Trophoblast cell (in vitro differentiated cells and primary cell): ENCODE results near the gene FAM107B.

ENCODE experiments used
- DNase-seq, 2 donors: peaks; one replicate each; pipeline ENCODE4 v3.0.0-alpha.2; 2016
- H2AFZ ChIP-seq: 2 replicates; pipeline ENCODE4 v1.6.1; 2013; ENCODE audit warnings: low read length, moderate library complexity, mild to moderate bottlenecking; ENCODE audit not compliant: insufficient read depth, poor library complexity
- H2AK5ac ChIP-seq: 2 replicates; pipeline ENCODE4 v1.6.1; 2013; ENCODE audit warnings: mild to moderate bottlenecking, low read length
- H2BK120ac ChIP-seq: 2 replicates; pipeline ENCODE4 v1.6.1; 2013; ENCODE audit warnings: low read length, mild to moderate bottlenecking, moderate library complexity; ENCODE audit not compliant: insufficient read depth, poor library complexity
- H2BK12ac ChIP-seq: 2 replicates; pipeline ENCODE4 v1.6.1; 2013; ENCODE audit warnings: mild to moderate bottlenecking, low read length, moderate library complexity
- H2BK5ac ChIP-seq: 2 replicates; pipeline ENCODE4 v1.6.1; 2013; ENCODE audit warnings: low read length, low read depth, moderate library complexity, mild to moderate bottlenecking; ENCODE audit not compliant: poor library complexity
- H3K14ac ChIP-seq: 2 replicates; pipeline ENCODE4 v1.6.1; 2013; ENCODE audit warnings: mild to moderate bottlenecking, low read length
- H3K18ac ChIP-seq: 2 replicates; pipeline ENCODE4 v1.6.1; 2013; ENCODE audit warnings: mild to moderate bottlenecking, low read length
- H3K23ac ChIP-seq: 2 replicates; pipeline ENCODE4 v1.6.1; 2013; ENCODE audit warnings: low read length
- H3K27ac ChIP-seq: 2 replicates; pipeline ENCODE4 v1.5.1; 2013; ENCODE audit warnings: low read depth, mild to moderate bottlenecking, inconsistent platforms, low read length, moderate library complexity
- H3K27me3 ChIP-seq: 2 replicates; pipeline ENCODE4 v1.6.1; 2013; ENCODE audit warnings: inconsistent platforms, mild to moderate bottlenecking, low read length, moderate library complexity; ENCODE audit not compliant: insufficient read depth
- H3K36me3 ChIP-seq, 2 experiments: 1 replicate in 1 of 2; 2 replicates in 1 of 2; pipeline ENCODE4 v1.6.1; 2013; ENCODE audit warnings: low read length in 2 of 2, mild to moderate bottlenecking in 2 of 2, moderate library complexity in 1 of 2; ENCODE audit not compliant: insufficient read depth in 2 of 2, control insufficient read depth in 1 of 2
- H3K4ac ChIP-seq: 2 replicates; pipeline ENCODE4 v1.6.1; 2013; ENCODE audit warnings: low read depth, mild to moderate bottlenecking, low read length, moderate library complexity
- H3K4me1 ChIP-seq, 2 experiments: 1 replicate in 1 of 2; 2 replicates in 1 of 2; pipeline ENCODE4 v1.6.1; 2013; ENCODE audit warnings: low read length in 2 of 2, mild to moderate bottlenecking in 2 of 2, moderate library complexity in 1 of 2; ENCODE audit not compliant: insufficient read depth in 2 of 2, control insufficient read depth in 1 of 2
- H3K4me2 ChIP-seq: 2 replicates; pipeline ENCODE4 v1.6.1; 2013; ENCODE audit warnings: inconsistent platforms, mild to moderate bottlenecking, low read length, moderate library complexity
- H3K4me3 ChIP-seq: 2 replicates; pipeline ENCODE4 v1.5.1; 2013; ENCODE audit warnings: mild to moderate bottlenecking, low read depth, low read length, inconsistent platforms
- H3K79me1 ChIP-seq: one replicate; pipeline ENCODE4 v1.6.1; 2013; ENCODE audit warnings: low read length
- H3K79me2 ChIP-seq: 2 replicates; pipeline ENCODE4 v1.6.1; 2013; ENCODE audit warnings: low read length, mild to moderate bottlenecking; ENCODE audit not compliant: control insufficient read depth, insufficient read depth, poor library complexity
- H3K9ac ChIP-seq: 2 replicates; pipeline ENCODE4 v1.6.1; 2013; ENCODE audit warnings: mild to moderate bottlenecking, low read length
- H3K9me3 ChIP-seq: 2 replicates; pipeline ENCODE4 v1.6.1; 2013; ENCODE audit warnings: low read depth, mild to moderate bottlenecking, control low read depth, inconsistent platforms, low read length; ENCODE audit not compliant: insufficient read depth
- H4K12ac ChIP-seq: 2 replicates; pipeline ENCODE4 v1.6.1; 2013; ENCODE audit warnings: low read depth, mild to moderate bottlenecking, low read length, moderate library complexity
- H4K8ac ChIP-seq: 2 replicates; pipeline ENCODE4 v1.6.1; 2013; ENCODE audit warnings: low read depth, mild to moderate bottlenecking, low read length, moderate library complexity
- H4K91ac ChIP-seq: one replicate; pipeline ENCODE4 v1.6.1; 2013; ENCODE audit warnings: low read depth, mild to moderate bottlenecking, low read length, moderate library complexity
- WGBS: extraction: QIAGEN DNeasy Blood & Tissue Kit; methylation state at CpG from one replicate; pipeline ENCODE4 v1.1.7; 2013; ENCODE audit warnings: missing lambda C conversion rate; ENCODE audit not compliant: insufficient read length, insufficient coverage; ENCODE audit errors: extremely low coverage; 5-methylcytosine and 5-hydroxymethylcytosine counted together

Gene FAM107B

DNA sequence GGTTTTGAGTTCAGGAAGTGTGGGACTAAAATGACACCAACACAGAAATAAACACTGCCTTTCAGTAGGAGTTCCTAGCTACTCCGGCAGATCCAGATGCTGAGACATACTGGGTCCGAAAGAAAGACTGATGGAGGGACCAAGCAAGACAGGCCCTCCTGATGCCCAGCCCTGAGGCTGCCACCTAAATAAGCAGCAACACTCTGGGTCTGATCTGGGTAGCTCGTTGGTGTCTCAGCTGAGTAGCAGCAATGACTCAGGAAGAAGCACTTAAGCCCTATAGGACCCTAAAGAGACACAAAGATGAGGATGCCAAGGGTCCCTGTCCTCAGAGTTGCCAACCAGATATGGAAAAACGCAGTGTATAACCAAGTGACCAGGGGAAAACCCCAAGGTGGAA lies 190.7 kb downstream of the FAM107B start:
- peaks cover 12 to 18% of the 10 kb centered on the region in 2 experiments for H3K4me1 ChIP-seq
- H3K79me1 ChIP-seq: peaks cover 3% of the 10 kb centered on the region
- no peak overlapping the region for H4K12ac ChIP-seq
- no peaks in the 10 kb centered on the region for H3K9me3 ChIP-seq
- H2AK5ac ChIP-seq: no peak overlapping the region
- H3K27ac ChIP-seq: no peak overlapping the region
- peak overlapping the region; percentile 3 for H3K23ac ChIP-seq
- H3K4me3 ChIP-seq: no peak overlapping the region
- H2BK12ac ChIP-seq: no peak overlapping the region
- H3K27me3 ChIP-seq: no peaks in the 10 kb centered on the region
- H3K18ac ChIP-seq: no peak overlapping the region
- H4K91ac ChIP-seq: no peak overlapping the region
- no peak for DNase-seq
- no peak overlapping the region for H3K4ac ChIP-seq
- peaks cover 2% of the 10 kb centered on the region for H3K79me2 ChIP-seq
- no peak overlapping the region for H4K8ac ChIP-seq
- no peak overlapping the region for H2AFZ ChIP-seq
- no peak overlapping the region for H2BK120ac ChIP-seq
- H3K36me3 ChIP-seq: peaks cover 6 to 7% of the 10 kb centered on the region in 2 experiments
- no CpG with 5 or more reads among the region's 4 CpGs for WGBS
- H3K14ac ChIP-seq: no peak overlapping the region
- H3K9ac ChIP-seq: no peak overlapping the region
- H2BK5ac ChIP-seq: no peak overlapping the region
- H3K4me2 ChIP-seq: no peak overlapping the region

DNA sequence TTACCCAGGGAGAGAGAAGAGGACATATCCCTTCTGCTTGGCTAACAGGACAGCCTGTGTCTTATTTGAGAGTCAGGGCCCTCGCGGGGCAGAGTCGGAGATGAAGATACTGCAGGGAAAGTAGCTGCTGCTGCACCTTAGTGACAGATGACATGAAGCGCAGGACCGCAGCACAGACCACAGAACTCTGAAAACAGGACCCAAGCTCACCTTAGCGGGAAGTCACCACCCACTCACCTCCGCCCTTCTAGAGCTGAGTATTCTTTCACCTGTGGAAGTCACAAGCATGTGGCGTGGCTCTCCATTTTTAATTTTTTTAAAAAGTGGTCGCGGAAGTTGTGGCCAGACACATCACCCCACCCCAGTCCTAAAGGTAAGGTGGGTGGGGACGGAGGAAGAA lies 191.4 kb downstream of the FAM107B start:
- Histone ChIP-seq H3K23ac (no peak overlapping the region), H3K79me2 (peaks cover 2% of the 10 kb centered on the region), H3K4me2 (no peak overlapping the region), H3K27me3 (no peaks in the 10 kb centered on the region), H3K18ac (no peak overlapping the region), H3K79me1 (no peaks in the 10 kb centered on the region), H2BK120ac (no peak overlapping the region), H4K8ac (no peak overlapping the region), H3K4ac (no peak overlapping the region), H2BK5ac (no peak overlapping the region), H3K9ac (no peak overlapping the region), H3K14ac (no peak overlapping the region), H2AK5ac (no peak overlapping the region), H3K4me1 (peaks cover 11 to 14% of the 10 kb centered on the region in 2 experiments), H4K12ac (no peak overlapping the region), H2AFZ (no peak overlapping the region), H3K27ac (no peak overlapping the region), H3K4me3 (no peak overlapping the region), H3K9me3 (no peaks in the 10 kb centered on the region), H3K36me3 (peaks cover 6 to 7% of the 10 kb centered on the region in 2 experiments), H4K91ac (no peak overlapping the region), H2BK12ac (no peak overlapping the region)
- WGBS: no CpG with 5 or more reads among the region's 11 CpGs
- no peak for DNase-seq

DNA sequence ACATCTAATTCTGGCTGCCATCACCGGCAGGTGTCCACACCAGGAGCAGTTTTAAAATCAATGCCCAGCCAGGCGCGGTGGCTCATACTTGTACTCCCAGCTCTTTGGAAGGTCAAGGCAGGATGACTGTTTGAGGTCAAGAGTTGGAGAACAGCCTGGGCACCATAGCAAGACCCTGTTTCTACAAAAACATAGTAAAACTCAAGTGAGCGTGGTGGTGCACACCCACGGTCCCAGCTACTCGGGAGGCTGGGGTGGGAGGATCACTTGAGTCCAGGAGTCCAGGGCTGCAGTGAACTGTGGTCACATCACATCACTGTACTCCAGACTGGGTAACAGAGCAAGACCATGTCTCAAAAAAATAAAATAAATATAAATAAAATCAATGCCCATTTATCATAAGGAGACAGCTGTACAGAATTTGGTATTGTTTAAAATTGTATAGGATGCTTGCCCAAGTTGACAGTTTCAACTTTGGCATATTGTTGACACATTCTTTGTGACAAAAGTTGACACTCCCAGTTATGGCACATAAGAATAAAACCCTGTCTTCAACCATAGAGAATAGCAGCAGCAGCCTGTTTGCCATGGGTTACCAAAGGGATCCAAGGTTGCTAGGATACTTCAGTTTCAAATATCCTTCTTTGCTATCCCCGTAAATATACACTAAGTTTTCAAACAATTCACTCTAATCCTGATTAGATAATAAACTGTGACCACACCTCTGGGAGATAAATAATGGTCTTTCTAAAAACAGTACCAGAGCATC lies 193.0 kb downstream of the FAM107B start:
- Histone ChIP-seq H3K4me1 (peaks cover 8 to 10% of the 10 kb centered on the region in 2 experiments), H4K12ac (no peak overlapping the region), H3K23ac (no peak overlapping the region), H3K9me3 (no peaks in the 10 kb centered on the region), H3K18ac (no peak overlapping the region), H4K8ac (no peak overlapping the region), H3K79me2 (peaks cover 2% of the 10 kb centered on the region), H3K79me1 (no peaks in the 10 kb centered on the region), H3K4me2 (no peak overlapping the region), H2BK12ac (no peak overlapping the region), H3K4ac (peak overlapping the region; percentile 21), H2AK5ac (no peak overlapping the region), H3K27me3 (no peaks in the 10 kb centered on the region), H2AFZ (no peak overlapping the region), H3K4me3 (no peak overlapping the region), H3K9ac (no peak overlapping the region), H2BK120ac (no peak overlapping the region), H2BK5ac (no peak overlapping the region), H3K36me3 (peaks cover 4 to 7% of the 10 kb centered on the region in 2 experiments), H3K14ac (no peak overlapping the region), H3K27ac (no peak overlapping the region), H4K91ac (no peak overlapping the region)
- WGBS: no CpG with 5 or more reads among the region's 7 CpGs
- no peak for DNase-seq

DNA sequence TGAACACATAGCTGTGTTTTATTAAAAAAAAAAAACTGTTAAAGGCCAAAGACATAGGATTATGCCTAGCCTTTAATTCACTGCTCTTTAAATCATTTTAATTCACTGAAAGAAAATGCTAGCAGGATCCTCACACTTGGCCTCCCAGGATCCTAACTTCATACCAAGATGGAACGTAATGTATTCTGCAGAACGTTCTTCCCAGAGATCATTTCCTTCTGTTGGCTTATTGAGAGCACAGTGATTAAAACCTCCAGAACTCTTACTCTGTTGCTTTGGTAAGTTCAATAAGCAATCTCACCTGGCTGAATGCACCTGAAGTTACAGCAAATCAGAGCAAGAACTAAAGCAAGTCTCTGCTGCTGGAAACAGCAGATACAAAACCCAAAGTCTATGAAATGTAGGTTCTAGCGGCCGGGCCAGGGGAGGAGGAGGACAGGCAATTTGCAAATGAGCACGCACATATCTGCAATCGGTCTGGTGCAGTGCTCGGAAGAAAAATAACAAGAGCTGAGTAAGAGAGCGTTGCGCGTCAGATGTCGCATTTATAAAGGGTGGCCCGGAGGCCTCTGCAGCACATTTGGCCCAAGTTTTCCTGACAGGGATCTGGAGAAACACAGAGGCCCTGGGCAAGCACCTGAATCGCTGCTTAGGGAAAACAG lies 193.9 kb downstream of the FAM107B start:
- no peak for DNase-seq
- Histone ChIP-seq H2BK120ac (no peak overlapping the region), H2BK12ac (no peak overlapping the region), H4K12ac (no peak overlapping the region), H4K91ac (no peak overlapping the region), H3K18ac (no peak overlapping the region), H3K4ac (peak overlapping the region; percentile 17), H3K27ac (no peak overlapping the region), H3K4me1 (peaks cover 5 to 7% of the 10 kb centered on the region in 2 experiments), H3K9me3 (no peaks in the 10 kb centered on the region), H3K4me2 (no peak overlapping the region), H3K9ac (no peak overlapping the region), H3K23ac (no peak overlapping the region), H3K14ac (no peak overlapping the region), H2AFZ (no peak overlapping the region), H3K4me3 (no peak overlapping the region), H3K79me1 (no peaks in the 10 kb centered on the region), H2BK5ac (no peak overlapping the region), H3K79me2 (peaks cover 2% of the 10 kb centered on the region), H3K27me3 (no peaks in the 10 kb centered on the region), H4K8ac (no peak overlapping the region), H3K36me3 (peaks cover 4 to 7% of the 10 kb centered on the region in 2 experiments), H2AK5ac (no peak overlapping the region)
- WGBS: no CpG with 5 or more reads among the region's 13 CpGs
